ENCODE data around the gene IMPDH1.

DNA sequence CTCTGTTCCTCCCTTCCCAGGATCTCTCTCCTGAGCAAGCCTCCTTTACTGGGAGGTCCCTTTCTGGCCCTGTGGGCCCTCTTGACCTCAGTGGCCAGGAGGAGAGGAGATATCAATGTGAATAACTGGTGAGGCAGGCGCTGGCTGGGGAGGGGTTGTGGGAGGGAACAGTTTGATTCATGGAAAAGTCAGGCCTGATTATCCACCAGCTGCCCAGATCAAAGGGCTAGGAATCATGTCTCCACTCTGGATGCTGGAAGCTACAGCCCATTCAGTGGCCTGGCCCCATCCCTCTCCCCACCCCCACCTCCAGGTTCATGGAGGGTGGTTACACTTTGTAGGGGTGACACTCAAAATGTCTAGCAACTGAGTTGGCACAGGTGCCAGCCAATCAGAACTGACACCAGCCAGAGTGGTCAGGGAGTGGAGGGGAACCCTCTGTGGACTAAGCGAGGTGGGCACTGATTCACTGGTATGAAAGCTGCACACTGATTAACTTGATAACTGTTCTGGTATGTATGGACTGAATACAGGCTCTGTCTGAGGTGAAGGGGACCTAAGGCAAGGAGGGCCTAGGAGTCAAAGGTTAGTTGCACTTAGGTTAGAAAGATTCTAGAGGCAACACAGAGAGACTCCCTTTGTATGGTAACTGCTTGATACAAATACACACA lies 53.1 kb downstream of the IMPDH1 start:
- TF ChIP-seq, protein P1, sequence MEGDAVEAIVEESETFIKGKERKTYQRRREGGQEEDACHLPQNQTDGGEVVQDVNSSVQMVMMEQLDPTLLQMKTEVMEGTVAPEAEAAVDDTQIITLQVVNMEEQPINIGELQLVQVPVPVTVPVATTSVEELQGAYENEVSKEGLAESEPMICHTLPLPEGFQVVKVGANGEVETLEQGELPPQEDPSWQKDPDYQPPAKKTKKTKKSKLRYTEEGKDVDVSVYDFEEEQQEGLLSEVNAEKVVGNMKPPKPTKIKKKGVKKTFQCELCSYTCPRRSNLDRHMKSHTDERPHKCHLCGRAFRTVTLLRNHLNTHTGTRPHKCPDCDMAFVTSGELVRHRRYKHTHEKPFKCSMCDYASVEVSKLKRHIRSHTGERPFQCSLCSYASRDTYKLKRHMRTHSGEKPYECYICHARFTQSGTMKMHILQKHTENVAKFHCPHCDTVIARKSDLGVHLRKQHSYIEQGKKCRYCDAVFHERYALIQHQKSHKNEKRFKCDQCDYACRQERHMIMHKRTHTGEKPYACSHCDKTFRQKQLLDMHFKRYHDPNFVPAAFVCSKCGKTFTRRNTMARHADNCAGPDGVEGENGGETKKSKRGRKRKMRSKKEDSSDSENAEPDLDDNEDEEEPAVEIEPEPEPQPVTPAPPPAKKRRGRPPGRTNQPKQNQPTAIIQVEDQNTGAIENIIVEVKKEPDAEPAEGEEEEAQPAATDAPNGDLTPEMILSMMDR (IDR thresholded peaks at IDR 0.05; ENCODE audit: low read depth, low read length), result no peak
- no peak for TF ChIP-seq EZH2phosphoT487 (IDR thresholded peaks at IDR 0.05; ENCODE audit: low read depth)
